SU-DHL-6 (cell line): ENCODE measurements around the gene SMIM10L1.

Experiments used
- CTCF ChIP-seq: fragments of 200-600 bp; sonication (generic); IDR thresholded peaks from one replicate; pipeline ENCODE4 v1.5.1; 2017; ENCODE audit warnings: antibody characterized with exemption, mild to moderate bottlenecking, low read length, moderate library complexity; ENCODE audit not compliant: insufficient read depth, poor library complexity, severe bottlenecking
- EZH2phosphoT487 ChIP-seq: fragments of 200-600 bp; sonication (generic), shearing (Covaris generic); conservative IDR thresholded peaks from 2 replicates; pipeline ENCODE4 v1.6.1; 2018; ENCODE audit warnings: mild to moderate bottlenecking, antibody characterized with exemption, low read length, moderate library complexity, mixed read lengths

- no peak for TF ChIP-seq CTCF
- TF ChIP-seq EZH2phosphoT487, result no peak
Observed at GRCh38 chr12:11158885-11159444, 12.0 kb upstream of the SMIM10L1 start.
